HG02970 (cell line): Measurements from ENCODE around the gene CALML5.

Experiments used
- ATAC-seq: cut with Tn5 transposase; IDR thresholded peaks from one replicate; pipeline ENCODE4 v1.9.1; 2021; ENCODE audit warnings: mild to moderate bottlenecking, moderate library complexity, moderate number of reproducible peaks; ENCODE audit not compliant: unreplicated experiment, low FRiP score

CALML5 gene

GRCh38 chr10:5499493-5500140 is at the start of gene CALML5:
CALML5 (minus strand) TSS chr10:5499570; CDS start chr10:5499438, 132 bp downstream.
- ATAC-seq, result no peak

GRCh38 chr10:5547931-5548660 is 48.7 kb upstream of the CALML5 start:
- no peak for ATAC-seq

- ATAC-seq, result no peak
Measured at GRCh38 chr10:5547681-5547930, 48.2 kb upstream of the CALML5 start.

- ATAC-seq, result no peak
Measured at GRCh38 chr10:5546891-5547680, 47.7 kb upstream of the CALML5 start.

GRCh38 chr10:5545778-5546710 is 46.7 kb upstream of the CALML5 start:
- no peak for ATAC-seq

- ATAC-seq, result no peak
Measured at GRCh38 chr10:5545426-5545777, 46.0 kb upstream of the CALML5 start.

GRCh38 chr10:5545011-5545410 is 45.6 kb upstream of the CALML5 start:
- no peak for ATAC-seq

GRCh38 chr10:5544216-5544805 is 44.9 kb upstream of the CALML5 start:
- no peak for ATAC-seq

- no peak for ATAC-seq
Measured at GRCh38 chr10:5543623-5544022, 44.3 kb upstream of the CALML5 start.

- ATAC-seq, result no peak
Measured at GRCh38 chr10:5542100-5542499, 42.7 kb upstream of the CALML5 start.

- ATAC-seq, result no peak
Measured at GRCh38 chr10:5540891-5541290, 41.5 kb upstream of the CALML5 start.

- no peak for ATAC-seq
Measured at GRCh38 chr10:5540080-5540479, 40.7 kb upstream of the CALML5 start.

- ATAC-seq, result no peak
Measured at GRCh38 chr10:5538892-5539651, 39.7 kb upstream of the CALML5 start.

- no peak for ATAC-seq
Measured at GRCh38 chr10:5538446-5538845, 39.1 kb upstream of the CALML5 start.

- ATAC-seq, result no peak
Measured at GRCh38 chr10:5537684-5538083, 38.3 kb upstream of the CALML5 start.

GRCh38 chr10:5536486-5537081 is 37.2 kb upstream of the CALML5 start:
- ATAC-seq, result no peak

- ATAC-seq, result no peak
Measured at GRCh38 chr10:5534880-5535856, 35.8 kb upstream of the CALML5 start.
